Measurements from ENCODE around the gene MPRIP. TPM values are rescaled to one million over a fixed set of nuclear protein-coding genes. Genes with fewer than 3 reads are reported as not detected.

The MPRIP gene
- total and polyA plus RNA-seq, 2 experiments from 2014 or later: 80.4 to 172 TPM

- TF ChIP-seq CTCF (IDR thresholded peaks at IDR 0.05; ENCODE audit: low read depth, low read length): no peak
- no peak for DNase-seq (ENCODE audit: low read depth in 1 of 2, low spot score in 1 of 2)
- Histone ChIP-seq H3K4me1 (ENCODE audit: low read depth) (no peaks in the 10 kb centered on the region), H3K27ac (no peak overlapping the region), H3K27me3 (no peaks in the 10 kb centered on the region), H3K9me3 (ENCODE audit: low read depth) (no peaks in the 10 kb centered on the region), H3K36me3 (peaks cover 29% of the 10 kb centered on the region), H3K4me3 (no peak overlapping the region)
Measured at GRCh38 chr17:17213775-17214174, 171.5 kb downstream of the MPRIP start.

GRCh38 chr17:17214646-17215436 is 172.6 kb downstream of the MPRIP start:
- no peaks in the 10 kb centered on the region for H3K27me3 ChIP-seq
- no peak for TF ChIP-seq CTCF (IDR thresholded peaks at IDR 0.05; ENCODE audit: low read depth, low read length)
- no peaks in the 10 kb centered on the region for H3K4me1 ChIP-seq (ENCODE audit: low read depth)
- no peak for DNase-seq (ENCODE audit: low read depth in 1 of 2, low spot score in 1 of 2)
- peaks cover 32% of the 10 kb centered on the region for H3K36me3 ChIP-seq
- H3K9me3 ChIP-seq (ENCODE audit: low read depth): no peaks in the 10 kb centered on the region
- H3K27ac ChIP-seq: no peak overlapping the region
- no peak overlapping the region for H3K4me3 ChIP-seq

- Histone ChIP-seq H3K9me3 (ENCODE audit: low read depth) (no peaks in the 10 kb centered on the region), H3K4me3 (no peak overlapping the region), H3K27me3 (no peaks in the 10 kb centered on the region), H3K36me3 (peaks cover 32% of the 10 kb centered on the region), H3K4me1 (ENCODE audit: low read depth) (no peaks in the 10 kb centered on the region), H3K27ac (no peak overlapping the region)
- no peak for TF ChIP-seq CTCF (IDR thresholded peaks at IDR 0.05; ENCODE audit: low read depth, low read length)
- no peak for DNase-seq (ENCODE audit: low read depth in 1 of 2, low spot score in 1 of 2)
Measured at GRCh38 chr17:17215575-17215974, 173.3 kb downstream of the MPRIP start.

- no peaks in the 10 kb centered on the region for H3K9me3 ChIP-seq (ENCODE audit: low read depth)
- TF ChIP-seq CTCF (IDR thresholded peaks at IDR 0.05; ENCODE audit: low read depth, low read length): no peak
- no peak overlapping the region for H3K4me3 ChIP-seq
- no peaks in the 10 kb centered on the region for H3K4me1 ChIP-seq (ENCODE audit: low read depth)
- peaks cover 35% of the 10 kb centered on the region for H3K36me3 ChIP-seq
- no peak overlapping the region for H3K27ac ChIP-seq
- DNase-seq (ENCODE audit: low read depth in 1 of 2, low spot score in 1 of 2): no peak
- no peaks in the 10 kb centered on the region for H3K27me3 ChIP-seq
Measured at GRCh38 chr17:17216236-17216635, 174.0 kb downstream of the MPRIP start.

GRCh38 chr17:17216776-17217175 is 174.5 kb downstream of the MPRIP start:
- DNase-seq (ENCODE audit: low read depth in 1 of 2, low spot score in 1 of 2): no peak
- H3K4me1 ChIP-seq (ENCODE audit: low read depth): no peaks in the 10 kb centered on the region

More at GRCh38 chr17:17216776-17217175, 174.5 kb downstream of the MPRIP start:
- Histone ChIP-seq H3K9me3 (ENCODE audit: low read depth) (no peaks in the 10 kb centered on the region), H3K4me3 (no peak overlapping the region), H3K27ac (no peak overlapping the region), H3K27me3 (no peaks in the 10 kb centered on the region), H3K36me3 (peaks cover 38% of the 10 kb centered on the region)
- no peak for TF ChIP-seq CTCF (IDR thresholded peaks at IDR 0.05; ENCODE audit: low read depth, low read length)
